Karpas-422 (cell line): ENCODE measurements around the gene TDRD10. TPM values are rescaled to one million over a fixed set of nuclear protein-coding genes. Genes with fewer than 3 reads are reported as not detected.
A peak's percentile ranks its signal among the peaks of the same experiment; 100 is the strongest.
"Not testable (repeated sequence)": the region's sequence is repeated elsewhere in the genome, so short reads cannot be mapped to it uniquely, and the experiment has no call there.

Source experiments
- DNase-seq: peaks from one replicate; pipeline ENCODE4 v3.0.0-alpha.2; 2015
- H2AFZ ChIP-seq: fragments of 200-600 bp; sonication (generic); 2 replicates; pipeline ENCODE4 v1.6.1; 2014; ENCODE audit warnings: antibody characterized with exemption, low read length, mixed read lengths
- H3K27ac ChIP-seq: fragments of 200-600 bp; sonication (generic); 2 replicates; pipeline ENCODE4 v1.5.1; 2014; ENCODE audit warnings: mild to moderate bottlenecking, low read length, moderate library complexity
- H3K27me3 ChIP-seq: fragments of 200-600 bp; sonication (generic); 2 replicates; pipeline ENCODE4 v1.6.1; 2014; ENCODE audit warnings: low read length, mixed read lengths
- H3K36me3 ChIP-seq: fragments of 200-600 bp; sonication (generic); 2 replicates; pipeline ENCODE4 v1.6.1; 2014; ENCODE audit warnings: low read length, mixed read lengths; ENCODE audit not compliant: insufficient read depth
- H3K4me1 ChIP-seq: fragments of 200-600 bp; sonication (generic); 2 replicates; pipeline ENCODE4 v1.6.1; 2014; ENCODE audit warnings: mild to moderate bottlenecking, low read length, mixed read lengths
- H3K4me2 ChIP-seq: fragments of 200-600 bp; sonication (generic); 2 replicates; pipeline ENCODE4 v1.6.1; 2014; ENCODE audit warnings: low read length, low read depth, mild to moderate bottlenecking; ENCODE audit not compliant: poor library complexity, severe bottlenecking
- H3K4me3 ChIP-seq: fragments of 200-600 bp; sonication (generic); 2 replicates; pipeline ENCODE4 v1.5.1; 2014; ENCODE audit warnings: mild to moderate bottlenecking, antibody characterized with exemption, low read length, mixed read lengths
- H3K79me2 ChIP-seq: fragments of 200-600 bp; sonication (generic); 2 replicates; pipeline ENCODE4 v1.6.1; 2014; ENCODE audit warnings: mild to moderate bottlenecking, low read length, mixed read lengths
- H3K9ac ChIP-seq: fragments of 200-600 bp; sonication (generic); 2 replicates; pipeline ENCODE4 v1.6.0; 2014; ENCODE audit warnings: low read length
- H3K9me2 ChIP-seq: fragments of 200-600 bp; sonication (generic), shearing (Covaris generic); replicated peaks from 2 replicates; pipeline ENCODE4 v1.6.0; 2014; ENCODE audit warnings: mild to moderate bottlenecking, low read length, moderate library complexity; ENCODE audit not compliant: insufficient read depth
- H3K9me3 ChIP-seq: fragments of 300-700, 200-600 bp; sonication (generic); 2 replicates; pipeline ENCODE4 v1.6.1; 2014; ENCODE audit warnings: low read length, mixed read lengths
- H4K20me1 ChIP-seq: fragments of 200-600 bp; sonication (generic); 2 replicates; pipeline ENCODE4 v1.6.1; 2014; ENCODE audit warnings: mild to moderate bottlenecking, antibody characterized with exemption, low read length, low read depth; ENCODE audit not compliant: insufficient read depth
- total RNA-seq: library from RNA; depleted of rRNA; stranded (reverse); fragments of >200 nt; shearing (Covaris generic); gene quantifications from 2 replicates; pipeline ENCODE4 v1.2.3, GENCODE V29; 2014; ENCODE audit warnings: low replicate concordance

Gene TDRD10
- total RNA-seq, 1 experiment from 2014 or later, result not detected

GRCh38 chr1:154485910-154486496 is 16.0 kb upstream of the TDRD10 start:
- Histone ChIP-seq H3K9me2 (no peaks in the 10 kb centered on the region), H2AFZ (no peak overlapping the region), H3K4me1 (peaks cover 5% of the 10 kb centered on the region; the same call in 1 of the 2 replicates), H4K20me1 (no peaks in the 10 kb centered on the region), H3K36me3 (no peaks in the 10 kb centered on the region), H3K9ac (no peak overlapping the region), H3K4me3 (no peak overlapping the region), H3K4me2 (no peak overlapping the region), H3K27me3 (no peaks in the 10 kb centered on the region), H3K27ac (no peak overlapping the region), H3K79me2 (no peaks in the 10 kb centered on the region), H3K9me3 (no peaks in the 10 kb centered on the region)
- no peak for DNase-seq

- not testable (repeated sequence) for H3K27me3 ChIP-seq, H2AFZ ChIP-seq, H3K4me2 ChIP-seq, H3K36me3 ChIP-seq, H3K9ac ChIP-seq, DNase-seq, H3K79me2 ChIP-seq, H3K9me3 ChIP-seq, H3K27ac ChIP-seq, H4K20me1 ChIP-seq, H3K9me2 ChIP-seq, H3K4me3 ChIP-seq, H3K4me1 ChIP-seq
Measured at GRCh38 chr1:154486756-154487155, 15.3 kb upstream of the TDRD10 start.

GRCh38 chr1:154488922-154489321 is 13.1 kb upstream of the TDRD10 start:
- H3K27ac ChIP-seq, result no peak overlapping the region
- no peaks in the 10 kb centered on the region for H4K20me1 ChIP-seq
- H3K4me2 ChIP-seq, result no peak overlapping the region
- H3K9me2 ChIP-seq, result no peaks in the 10 kb centered on the region
- H3K79me2 ChIP-seq, result no peaks in the 10 kb centered on the region
- no peak for DNase-seq
- H3K27me3 ChIP-seq, result no peaks in the 10 kb centered on the region
- no peak overlapping the region for H2AFZ ChIP-seq
- no peaks in the 10 kb centered on the region for H3K9me3 ChIP-seq
- H3K9ac ChIP-seq, result no peak overlapping the region
- H3K4me1 ChIP-seq, result peaks cover 21% of the 10 kb centered on the region
- no peaks in the 10 kb centered on the region for H3K36me3 ChIP-seq
- H3K4me3 ChIP-seq, result no peak overlapping the region

GRCh38 chr1:154489695-154490274 is 12.2 kb upstream of the TDRD10 start:
- H3K4me3 ChIP-seq, result no peak overlapping the region
- no peaks in the 10 kb centered on the region for H4K20me1 ChIP-seq
- H2AFZ ChIP-seq, result no peak overlapping the region
- H3K9me2 ChIP-seq, result no peaks in the 10 kb centered on the region
- H3K27me3 ChIP-seq, result no peaks in the 10 kb centered on the region
- no peaks in the 10 kb centered on the region for H3K79me2 ChIP-seq
- H3K9ac ChIP-seq, result no peak overlapping the region
- no peak for DNase-seq
- H3K9me3 ChIP-seq, result no peaks in the 10 kb centered on the region
- H3K4me1 ChIP-seq, result peaks cover 21% of the 10 kb centered on the region
- no peak overlapping the region for H3K4me2 ChIP-seq
- H3K27ac ChIP-seq, result no peak overlapping the region
- H3K36me3 ChIP-seq, result no peaks in the 10 kb centered on the region

- H2AFZ ChIP-seq, result no peak overlapping the region
- no peaks in the 10 kb centered on the region for H3K79me2 ChIP-seq
- peaks cover 21% of the 10 kb centered on the region for H3K4me1 ChIP-seq
- no peaks in the 10 kb centered on the region for H3K36me3 ChIP-seq
- H3K27me3 ChIP-seq, result no peaks in the 10 kb centered on the region
- H3K9me2 ChIP-seq, result no peaks in the 10 kb centered on the region
- no peak overlapping the region for H3K4me2 ChIP-seq
- H3K27ac ChIP-seq, result no peak overlapping the region
- no peak for DNase-seq
- no peaks in the 10 kb centered on the region for H3K9me3 ChIP-seq
- no peak overlapping the region for H3K9ac ChIP-seq
- H3K4me3 ChIP-seq, result no peak overlapping the region
- no peaks in the 10 kb centered on the region for H4K20me1 ChIP-seq
Measured at GRCh38 chr1:154490317-154490716, 11.7 kb upstream of the TDRD10 start.

- H3K4me1 ChIP-seq, result peaks cover 30% of the 10 kb centered on the region
- H2AFZ ChIP-seq, result no peak overlapping the region
- no peaks in the 10 kb centered on the region for H4K20me1 ChIP-seq
- DNase-seq, result no peak
- H3K27ac ChIP-seq, result no peak overlapping the region
- no peak overlapping the region for H3K4me3 ChIP-seq
- H3K4me2 ChIP-seq, result no peak overlapping the region
- no peak overlapping the region for H3K9ac ChIP-seq
- H3K79me2 ChIP-seq, result no peaks in the 10 kb centered on the region
- H3K36me3 ChIP-seq, result no peaks in the 10 kb centered on the region
- no peaks in the 10 kb centered on the region for H3K9me3 ChIP-seq
- peaks cover 3% of the 10 kb centered on the region; the same call in 1 of the 2 replicates for H3K27me3 ChIP-seq
- H3K9me2 ChIP-seq, result no peaks in the 10 kb centered on the region
Measured at GRCh38 chr1:154492115-154492514, 9.9 kb upstream of the TDRD10 start.

GRCh38 chr1:154493276-154493675 is 8.7 kb upstream of the TDRD10 start:
- Histone ChIP-seq H3K4me3 (no peak overlapping the region), H3K79me2 (no peaks in the 10 kb centered on the region), H3K27me3 (peaks cover 3% of the 10 kb centered on the region; the same call in 1 of the 2 replicates), H2AFZ (peak overlapping the region; percentile 70; the same call in 1 of the 2 replicates), H3K9me2 (no peaks in the 10 kb centered on the region), H3K36me3 (no peaks in the 10 kb centered on the region), H3K4me2 (peak overlapping the region; percentile 13), H3K9me3 (no peaks in the 10 kb centered on the region), H3K27ac (no peak overlapping the region), H3K4me1 (peaks cover 32% of the 10 kb centered on the region), H3K9ac (no peak overlapping the region), H4K20me1 (no peaks in the 10 kb centered on the region)
- peak; percentile 62 for DNase-seq

GRCh38 chr1:154495496-154496273 is 6.3 kb upstream of the TDRD10 start:
- Histone ChIP-seq H3K36me3 (no peaks in the 10 kb centered on the region), H3K4me2 (no peak overlapping the region), H3K9me3 (no peaks in the 10 kb centered on the region), H4K20me1 (no peaks in the 10 kb centered on the region), H3K27me3 (peaks cover 3% of the 10 kb centered on the region; the same call in 1 of the 2 replicates), H3K9me2 (no peaks in the 10 kb centered on the region), H3K9ac (no peak overlapping the region), H3K27ac (no peak overlapping the region), H2AFZ (no peak overlapping the region), H3K4me1 (peaks cover 29% of the 10 kb centered on the region), H3K79me2 (no peaks in the 10 kb centered on the region), H3K4me3 (no peak overlapping the region)
- DNase-seq, result no peak
